ENCODE measurements around the gene PLEKHA3. TPM values are rescaled to one million over a fixed set of nuclear protein-coding genes. Genes with fewer than 3 reads are reported as not detected.

PLEKHA3 gene
- total and polyA plus RNA-seq, 2 of the 4 experiments (the other 2 are of a cell fraction) = 3.9 to 5.5 TPM

DNA sequence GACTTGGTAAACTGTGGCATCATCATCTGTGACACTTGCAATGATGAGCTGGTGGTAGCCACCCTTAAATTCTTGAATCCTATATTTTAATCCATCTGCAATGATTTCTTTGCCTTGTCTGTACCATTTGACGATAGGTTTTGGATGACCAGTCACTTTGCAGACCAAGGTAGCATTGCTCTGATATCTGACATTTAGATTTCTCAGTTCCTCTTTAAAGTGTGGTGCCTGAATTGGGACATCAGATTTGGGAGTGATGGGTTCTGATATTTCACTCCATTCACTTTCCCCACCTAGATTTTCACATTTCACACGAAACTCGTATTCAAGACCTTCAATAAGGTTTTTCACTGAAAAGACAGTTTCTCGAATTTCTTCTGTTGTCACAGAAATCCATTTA is 55.8 kb downstream of the PLEKHA3 start:
- Histone ChIP-seq H3K23ac (ENCODE audit: low read depth, low read length) (no peak overlapping the region), H2AFZ (replicated peaks; ENCODE audit: low read length, poor library complexity) (no peak overlapping the region), H2BK20ac (ENCODE audit: low read depth, low read length) (no peak overlapping the region), H3K9me1 (ENCODE audit: insufficient read depth, low read length) (peaks cover 3% of the 10 kb centered on the region; the same call in 1 of the 2 replicates), H3K9ac (ENCODE audit: low read depth, low read length) (no peak overlapping the region), H3K14ac (replicated peaks; ENCODE audit: low read depth, low read length) (no peak overlapping the region), H2AK9ac (replicated peaks; ENCODE audit: low read depth, low read length, poor library complexity) (no peak overlapping the region), H2BK15ac (ENCODE audit: low read depth, low read length) (no peak overlapping the region), H4K8ac (ENCODE audit: low read depth in 2 of 2, low read length in 2 of 2) (no peak overlapping the region), H3K4me3 (ENCODE audit: insufficient read depth, low read depth, low read length) (no peak overlapping the region), H3K36me3 (ENCODE audit: control insufficient read depth, insufficient read depth, low read length) (peaks cover 24% of the 10 kb centered on the region), H2BK5ac (ENCODE audit: low read depth, low read length, poor library complexity, severe bottlenecking) (no peak overlapping the region), H3K4me2 (ENCODE audit: low read depth, low read length) (no peak overlapping the region), H4K20me1 (ENCODE audit: insufficient read depth, low read length) (no peaks in the 10 kb centered on the region), H3K4me1 (ENCODE audit: control insufficient read depth, insufficient read depth, low read length) (no peaks in the 10 kb centered on the region), H4K5ac (ENCODE audit: low read depth, low read length) (no peak overlapping the region), H3K27ac (ENCODE audit: insufficient read depth, low read length) (no peak overlapping the region), H3K9me3 (ENCODE audit: control insufficient read depth, insufficient read depth, low read length) (no peaks in the 10 kb centered on the region), H3K4ac (ENCODE audit: low read depth, low read length) (no peak overlapping the region), H2BK120ac (ENCODE audit: low read depth, low read length) (no peak overlapping the region), H2AK5ac (ENCODE audit: low read depth, low read length) (no peak overlapping the region), H3K56ac (ENCODE audit: extremely low read depth, insufficient read depth, low read length) (no peak overlapping the region), H3K79me1 (ENCODE audit: low read depth in 1 of 2, low read length in 2 of 2) (peaks cover 0 to 32% of the 10 kb centered on the region in 2 experiments; a peak in 3 of 4 replicates), H3K18ac (ENCODE audit: low read depth, low read length) (no peak overlapping the region), H3K27me3 (ENCODE audit: control insufficient read depth, insufficient read depth, low read length) (no peaks in the 10 kb centered on the region), H4K91ac (ENCODE audit: insufficient read depth, low read depth, low read length) (no peak overlapping the region)
- POLR2A ChIA-PET (ENCODE audit: unreplicated experiment) = no interaction called here
- no CpG with 5 or more reads among the region's 4 CpGs for WGBS, 2 experiments (ENCODE audit: extremely low coverage in 2 of 2, insufficient read length in 1 of 2)
- dilution Hi-C loops (cut with HindIII; ENCODE audit: low sequenced_read_pairs, unreplicated experiment) (no loop called here), in situ Hi-C loops (cut with MboI; ENCODE audit: low sequenced_read_pairs) (no loop called here), intact Hi-C loops (cut with micrococcal nuclease) (no loop called here)
- DNase-seq (no peak), ATAC-seq (ENCODE audit: low read depth) (no peak)
- no peak for TF ChIP-seq FOS (IDR thresholded peaks at IDR 0.05; ENCODE audit: low read depth, low read length)
- TF ChIP-seq BHLHE40 (IDR thresholded peaks at IDR 0.05; ENCODE audit: low read depth, low read length) = no peak
- TF ChIP-seq RAD21 (IDR thresholded peaks at IDR 0.05; ENCODE audit: low read length) = no peak
- no peak for TF ChIP-seq RFX5 (IDR thresholded peaks at IDR 0.05; ENCODE audit: low read depth, low read length)
- no peak for TF ChIP-seq ELK1 (IDR thresholded peaks at IDR 0.05; ENCODE audit: borderline replicate concordance, low read depth, low read length)
- TF ChIP-seq CTCF (conservative IDR thresholded peaks at IDR 0.05; ENCODE audit: low read depth, low read length) = no peak
- no peak for TF ChIP-seq SMC3 (IDR thresholded peaks at IDR 0.05; ENCODE audit: low read depth, low read length)
- no peak for TF ChIP-seq MAFK (IDR thresholded peaks at IDR 0.05; ENCODE audit: low read depth, low read length)
- CTCF ChIA-PET = no interaction called here
- BruUV-seq (replicated peaks) = no TSS peak
